GM19467 (cell line): ENCODE measurements around the gene ZBP1.

Experiments used
- ATAC-seq: cut with Tn5 transposase; IDR thresholded peaks from one replicate; pipeline ENCODE4 v1.9.1; 2021; ENCODE audit warnings: mild to moderate bottlenecking, moderate library complexity; ENCODE audit not compliant: unreplicated experiment

Gene ZBP1

DNA sequence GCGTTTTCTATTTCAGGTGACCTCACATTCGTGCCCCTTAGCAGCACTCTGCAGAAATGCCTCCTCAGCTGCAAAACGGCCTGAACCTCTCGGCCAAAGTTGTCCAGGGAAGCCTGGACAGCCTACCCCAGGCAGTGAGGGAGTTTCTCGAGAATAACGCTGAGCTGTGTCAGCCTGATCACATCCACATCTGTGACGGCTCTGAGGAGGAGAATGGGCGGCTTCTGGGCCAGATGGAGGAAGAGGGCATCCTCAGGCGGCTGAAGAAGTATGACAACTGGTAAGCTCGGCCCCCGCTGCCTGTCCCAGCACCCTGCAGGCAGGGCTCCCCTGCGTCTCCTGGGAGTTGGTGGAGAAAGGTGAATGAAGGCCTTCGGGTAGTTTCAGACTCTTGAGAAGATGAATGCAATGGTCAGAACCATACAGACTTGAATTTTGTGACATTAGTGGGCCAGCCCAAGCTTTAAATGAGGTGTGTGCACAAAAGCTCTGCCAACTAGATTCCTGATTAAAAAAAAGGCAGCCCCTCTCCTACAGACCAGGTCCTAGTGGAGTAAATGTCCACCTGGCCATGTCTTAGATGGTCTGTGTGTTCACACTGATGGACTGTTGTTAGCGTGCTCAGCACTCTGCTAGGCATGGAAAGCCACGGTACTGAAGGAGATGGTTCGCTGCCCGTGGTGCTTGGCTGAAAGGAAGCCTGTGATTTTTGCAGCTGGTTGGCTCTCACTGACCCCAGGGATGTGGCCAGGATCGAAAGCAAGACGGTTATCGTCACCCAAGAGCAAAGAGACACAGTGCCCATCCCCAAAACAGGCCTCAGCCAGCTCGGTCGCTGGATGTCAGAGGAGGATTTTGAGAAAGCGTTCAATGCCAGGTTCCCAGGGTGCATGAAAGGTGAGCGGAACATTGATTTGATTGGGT lies 58.6 kb downstream of the ZBP1 start:
- no peak for ATAC-seq

GRCh38 chr20:57560554-57561355 lies 59.5 kb downstream of the ZBP1 start, which contains the start of gene PCK1:
TSS of gene PCK1 (plus strand) at chr20:57561110. CDS start at chr20:57561412, 302 bp downstream.
- no peak for ATAC-seq

GRCh38 chr20:57559658-57560553 lies 60.3 kb downstream of the ZBP1 start:
- ATAC-seq: no peak

- ATAC-seq: no peak
Measured at GRCh38 chr20:57559289-57559634, 61.0 kb downstream of the ZBP1 start.

GRCh38 chr20:57558614-57559288 lies 61.5 kb downstream of the ZBP1 start:
- no peak for ATAC-seq

DNA sequence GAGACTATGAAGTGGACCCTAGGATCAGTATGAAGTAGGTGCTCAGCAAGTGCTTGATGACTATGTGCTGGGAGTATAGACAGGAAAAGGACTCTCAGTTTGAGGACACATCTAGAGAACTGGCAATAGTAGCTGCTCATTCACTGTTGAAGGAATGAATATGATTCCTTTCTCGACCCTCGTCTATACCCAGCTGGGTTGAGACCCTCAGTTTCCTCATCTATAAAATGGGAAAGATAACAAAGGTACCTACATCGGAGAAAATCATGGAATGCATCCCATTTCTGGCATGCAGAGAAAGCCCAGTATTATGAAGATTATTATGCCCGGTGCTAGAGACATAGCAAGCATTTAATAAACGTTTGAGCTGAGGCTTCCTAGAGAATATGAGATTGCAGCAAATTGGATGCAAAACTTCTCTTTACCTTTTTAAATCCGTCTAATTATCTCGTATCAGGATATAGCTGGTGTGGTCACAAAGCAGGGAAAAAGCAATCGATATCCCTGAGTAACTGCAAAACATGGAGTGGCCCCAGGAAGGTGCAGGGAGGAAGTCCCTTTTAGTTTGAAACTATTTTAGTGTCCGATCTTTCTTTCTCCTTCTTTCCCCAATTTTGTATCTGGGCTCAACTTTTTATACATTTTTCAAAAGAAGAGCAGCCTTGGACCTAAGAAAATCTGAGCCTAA lies 62.2 kb downstream of the ZBP1 start:
- ATAC-seq: no peak

DNA sequence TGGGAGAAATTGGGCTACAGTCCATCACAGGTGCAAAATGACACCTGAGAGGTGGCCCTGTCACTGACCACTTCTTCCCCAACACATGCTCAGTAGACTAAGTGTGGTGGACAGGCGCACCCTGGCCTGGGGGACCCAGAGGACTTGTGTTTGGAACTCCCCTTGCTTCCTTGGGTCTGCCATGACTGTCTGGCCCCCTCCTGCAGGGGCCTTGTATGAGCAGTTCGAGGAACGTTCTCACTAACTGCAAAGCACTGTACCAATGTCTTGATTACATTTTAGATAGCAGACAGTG lies 63.3 kb downstream of the ZBP1 start:
- ATAC-seq: no peak

GRCh38 chr20:57555457-57556184 lies 64.6 kb downstream of the ZBP1 start:
- no peak for ATAC-seq
